Measurements from ENCODE around the gene NELL2.
"Not testable (repeated sequence)": the region's sequence is repeated elsewhere in the genome, so short reads cannot be mapped to it uniquely, and the experiment has no call there.

The NELL2 gene

GRCh38 chr12:44863867-44864266 lies 12.2 kb downstream of the NELL2 start:
- H3K27me3 Mint-ChIP-seq = no peaks in the 10 kb centered on the region
- peaks cover 47% of the 10 kb centered on the region for H3K36me3 Mint-ChIP-seq (ENCODE audit: low read depth)
- H3K4me1 Mint-ChIP-seq = peaks cover 77% of the 10 kb centered on the region
- H3K9me3 Mint-ChIP-seq = peaks cover 27% of the 10 kb centered on the region
- DNase-seq (no peak), ATAC-seq (no peak)
- peak overlapping the region; percentile 54 for H3K27ac Mint-ChIP-seq
- H3K4me3 Mint-ChIP-seq = no peak overlapping the region

- peaks cover 86% of the 10 kb centered on the region for H3K4me1 Mint-ChIP-seq
- ATAC-seq (peak; percentile 57), DNase-seq (no peak)
- H3K27me3 Mint-ChIP-seq = no peaks in the 10 kb centered on the region
- peak overlapping the region; percentile 0 for H3K4me3 Mint-ChIP-seq
- H3K9me3 Mint-ChIP-seq = peaks cover 14% of the 10 kb centered on the region
- H3K27ac Mint-ChIP-seq = peak overlapping the region; percentile 72
- peaks cover 21% of the 10 kb centered on the region for H3K36me3 Mint-ChIP-seq (ENCODE audit: low read depth)
These were observed 16.0 kb downstream of the NELL2 start for GRCh38 chr12:44859998-44860689.

- Mint-ChIP-seq H3K27ac (peak overlapping the region; percentile 73), H3K4me3 (no peak overlapping the region), H3K36me3 (ENCODE audit: low read depth) (peaks cover 11% of the 10 kb centered on the region), H3K9me3 (peaks cover 3% of the 10 kb centered on the region), H3K4me1 (peaks cover 91% of the 10 kb centered on the region), H3K27me3 (no peaks in the 10 kb centered on the region)
- DNase-seq (no peak), ATAC-seq (no peak)
These were observed 17.8 kb downstream of the NELL2 start for GRCh38 chr12:44858226-44858855.

GRCh38 chr12:44852483-44852882 lies 23.6 kb downstream of the NELL2 start:
- DNase-seq = no peak
- Mint-ChIP-seq H3K36me3 (ENCODE audit: low read depth) (no peaks in the 10 kb centered on the region), H3K4me3 (peak overlapping the region; percentile 65), H3K4me1 (peaks cover 94% of the 10 kb centered on the region), H3K27me3 (no peaks in the 10 kb centered on the region), H3K9me3 (no peaks in the 10 kb centered on the region), H3K27ac (peak overlapping the region; percentile 93)
- no peak for ATAC-seq

GRCh38 chr12:44851586-44851985 lies 24.5 kb downstream of the NELL2 start:
- no peak for DNase-seq
- Mint-ChIP-seq H3K4me1 (peaks cover 94% of the 10 kb centered on the region), H3K4me3 (peak overlapping the region; percentile 65), H3K36me3 (ENCODE audit: low read depth) (no peaks in the 10 kb centered on the region), H3K27ac (peak overlapping the region; percentile 93), H3K27me3 (no peaks in the 10 kb centered on the region), H3K9me3 (no peaks in the 10 kb centered on the region)
- no peak for ATAC-seq

GRCh38 chr12:44848703-44849085 lies 27.4 kb downstream of the NELL2 start:
- H3K4me1 Mint-ChIP-seq = peaks cover 93% of the 10 kb centered on the region

GRCh38 chr12:44847888-44848702 lies 28.0 kb downstream of the NELL2 start:
- Mint-ChIP-seq H3K4me3 (peak overlapping the region; percentile 77), H3K4me1 (peaks cover 91% of the 10 kb centered on the region), H3K9me3 (no peaks in the 10 kb centered on the region), H3K36me3 (ENCODE audit: low read depth) (peaks cover 2% of the 10 kb centered on the region), H3K27me3 (no peaks in the 10 kb centered on the region), H3K27ac (peak overlapping the region; percentile 97)
- ATAC-seq (peak; percentile 90), DNase-seq (peak; percentile 53)

More at GRCh38 chr12:44848703-44849085, 27.4 kb downstream of the NELL2 start:
- Mint-ChIP-seq H3K27me3 (no peaks in the 10 kb centered on the region), H3K36me3 (ENCODE audit: low read depth) (peaks cover 2% of the 10 kb centered on the region), H3K27ac (peak overlapping the region; percentile 97), H3K4me3 (peak overlapping the region; percentile 77), H3K9me3 (no peaks in the 10 kb centered on the region)
- DNase-seq (no peak), ATAC-seq (peak; percentile 44)

GRCh38 chr12:44847403-44847802 lies 28.7 kb downstream of the NELL2 start:
- Mint-ChIP-seq H3K9me3 (no peaks in the 10 kb centered on the region), H3K27ac (peak overlapping the region; percentile 97), H3K36me3 (ENCODE audit: low read depth) (peaks cover 2% of the 10 kb centered on the region), H3K4me1 (peaks cover 90% of the 10 kb centered on the region), H3K27me3 (no peaks in the 10 kb centered on the region), H3K4me3 (peak overlapping the region; percentile 77)
- DNase-seq = no peak
- ATAC-seq = no peak

- peaks cover 2% of the 10 kb centered on the region for H3K36me3 Mint-ChIP-seq (ENCODE audit: low read depth)
- DNase-seq = no peak
- H3K4me1 Mint-ChIP-seq = peaks cover 90% of the 10 kb centered on the region
- no peaks in the 10 kb centered on the region for H3K27me3 Mint-ChIP-seq
- ATAC-seq = no peak
- peak overlapping the region; percentile 97 for H3K27ac Mint-ChIP-seq
- H3K4me3 Mint-ChIP-seq = peak overlapping the region; percentile 48
- H3K9me3 Mint-ChIP-seq = no peaks in the 10 kb centered on the region
These were observed 29.3 kb downstream of the NELL2 start for GRCh38 chr12:44846826-44847225.

GRCh38 chr12:44842669-44843068 lies 33.4 kb downstream of the NELL2 start:
- DNase-seq (no peak), ATAC-seq (peak; percentile 67)
- Mint-ChIP-seq H3K27ac (peak overlapping the region; percentile 94), H3K4me1 (peaks cover 92% of the 10 kb centered on the region), H3K27me3 (no peaks in the 10 kb centered on the region), H3K4me3 (peak overlapping the region; percentile 78), H3K36me3 (ENCODE audit: low read depth) (peaks cover 2% of the 10 kb centered on the region), H3K9me3 (no peaks in the 10 kb centered on the region)

- Mint-ChIP-seq H3K27ac (peak overlapping the region; percentile 79), H3K4me3 (peak overlapping the region; percentile 16), H3K9me3 (no peaks in the 10 kb centered on the region)
These were observed 36.3 kb downstream of the NELL2 start for GRCh38 chr12:44839785-44840184.

GRCh38 chr12:44837114-44837755 lies 38.9 kb downstream of the NELL2 start:
- Mint-ChIP-seq H3K36me3 (ENCODE audit: low read depth) (no peaks in the 10 kb centered on the region), H3K27me3 (no peaks in the 10 kb centered on the region), H3K9me3 (no peaks in the 10 kb centered on the region), H3K4me3 (peak overlapping the region; percentile 66), H3K27ac (peak overlapping the region; percentile 94), H3K4me1 (peaks cover 97% of the 10 kb centered on the region)
- DNase-seq (no peak), ATAC-seq (no peak)

More at GRCh38 chr12:44839785-44840184, 36.3 kb downstream of the NELL2 start:
- DNase-seq (no peak), ATAC-seq (peak; percentile 9)
- H3K36me3 Mint-ChIP-seq (ENCODE audit: low read depth) = peaks cover 2% of the 10 kb centered on the region
- no peaks in the 10 kb centered on the region for H3K27me3 Mint-ChIP-seq
- peaks cover 93% of the 10 kb centered on the region for H3K4me1 Mint-ChIP-seq

GRCh38 chr12:44835641-44836379 lies 40.3 kb downstream of the NELL2 start:
- DNase-seq = no peak
- Mint-ChIP-seq H3K4me3 (peak overlapping the region; percentile 66), H3K27me3 (no peaks in the 10 kb centered on the region), H3K9me3 (no peaks in the 10 kb centered on the region), H3K36me3 (ENCODE audit: low read depth) (no peaks in the 10 kb centered on the region), H3K27ac (peak overlapping the region; percentile 94), H3K4me1 (peaks cover 97% of the 10 kb centered on the region)
- peak; percentile 91 for ATAC-seq

- not testable (repeated sequence) for DNase-seq; H3K9me3 Mint-ChIP-seq; H3K27me3 Mint-ChIP-seq; H3K36me3 Mint-ChIP-seq (ENCODE audit: low read depth)
- ATAC-seq = peak; percentile 11
- peaks cover 97% of the 10 kb centered on the region for H3K4me1 Mint-ChIP-seq
- peak overlapping the region; percentile 94 for H3K27ac Mint-ChIP-seq
- H3K4me3 Mint-ChIP-seq = peak overlapping the region; percentile 66
These were observed 41.1 kb downstream of the NELL2 start for GRCh38 chr12:44834996-44835395.
